Thymus (tissue), 11 donors: ENCODE data around the gene AMH. TPM values are rescaled to one million over a fixed set of nuclear protein-coding genes. Genes with fewer than 3 reads are reported as not detected.

ENCODE experiments used
- DNase-seq, 9 donors: peaks; one replicate each; pipeline ENCODE4 v3.0.0-alpha.2; 2013; ENCODE audit warnings: low spot score in 9 of 9, low read depth in 6 of 9, missing footprints in 1 of 9
- H3K27ac ChIP-seq, 2 donors: one replicate each; pipeline ENCODE4 v1.5.1; 2013; ENCODE audit warnings: control low read depth in 1 of 2, low read depth in 1 of 2, low read length in 1 of 2, mild to moderate bottlenecking in 1 of 2, moderate library complexity in 1 of 2
- H3K27me3 ChIP-seq, 2 donors: one replicate each; pipeline ENCODE4 v1.5.1; 2013; ENCODE audit warnings: low read length in 1 of 2; ENCODE audit not compliant: control insufficient read depth in 2 of 2, insufficient read depth in 1 of 2
- H3K36me3 ChIP-seq, 2 donors: one replicate each; pipeline ENCODE4 v1.5.1; 2013; ENCODE audit warnings: low read length in 1 of 2, mild to moderate bottlenecking in 1 of 2, moderate library complexity in 1 of 2; ENCODE audit not compliant: control insufficient read depth in 2 of 2, insufficient read depth in 2 of 2
- H3K4me1 ChIP-seq, 2 donors: one replicate each; pipeline ENCODE4 v1.5.1; 2013; ENCODE audit warnings: low read length in 2 of 2; ENCODE audit not compliant: control insufficient read depth in 2 of 2, insufficient read depth in 2 of 2
- H3K4me3 ChIP-seq, 2 donors: one replicate each; pipeline ENCODE4 v1.5.1; 2013; ENCODE audit warnings: low read length in 2 of 2, control low read depth in 1 of 2, mild to moderate bottlenecking in 1 of 2
- H3K9me3 ChIP-seq, 2 donors: one replicate each; pipeline ENCODE4 v1.5.1; 2013; ENCODE audit warnings: low read length in 1 of 2, mild to moderate bottlenecking in 1 of 2; ENCODE audit not compliant: control insufficient read depth in 2 of 2, insufficient read depth in 1 of 2
- WGBS: extraction: QIAGEN DNeasy Blood & Tissue Kit; methylation state at CpG from one replicate; pipeline ENCODE4 v1.1.7; 2013; 5-methylcytosine and 5-hydroxymethylcytosine counted together
- polyA plus RNA-seq: library from polyadenylated mRNA; stranded (reverse); fragments of 200-250 nt; gene quantifications from one replicate; pipeline ENCODE4 v1.2.3, GENCODE V29; 2013
- total RNA-seq: library from RNA; stranded (reverse); fragments of 120-200 nt; gene quantifications from one replicate; pipeline ENCODE4 v1.2.4, GENCODE V29; 2013
- donor health status: healthy.

AMH gene
- total and polyA plus RNA-seq, 2 donors = 0.61 to 2.2 TPM

DNA sequence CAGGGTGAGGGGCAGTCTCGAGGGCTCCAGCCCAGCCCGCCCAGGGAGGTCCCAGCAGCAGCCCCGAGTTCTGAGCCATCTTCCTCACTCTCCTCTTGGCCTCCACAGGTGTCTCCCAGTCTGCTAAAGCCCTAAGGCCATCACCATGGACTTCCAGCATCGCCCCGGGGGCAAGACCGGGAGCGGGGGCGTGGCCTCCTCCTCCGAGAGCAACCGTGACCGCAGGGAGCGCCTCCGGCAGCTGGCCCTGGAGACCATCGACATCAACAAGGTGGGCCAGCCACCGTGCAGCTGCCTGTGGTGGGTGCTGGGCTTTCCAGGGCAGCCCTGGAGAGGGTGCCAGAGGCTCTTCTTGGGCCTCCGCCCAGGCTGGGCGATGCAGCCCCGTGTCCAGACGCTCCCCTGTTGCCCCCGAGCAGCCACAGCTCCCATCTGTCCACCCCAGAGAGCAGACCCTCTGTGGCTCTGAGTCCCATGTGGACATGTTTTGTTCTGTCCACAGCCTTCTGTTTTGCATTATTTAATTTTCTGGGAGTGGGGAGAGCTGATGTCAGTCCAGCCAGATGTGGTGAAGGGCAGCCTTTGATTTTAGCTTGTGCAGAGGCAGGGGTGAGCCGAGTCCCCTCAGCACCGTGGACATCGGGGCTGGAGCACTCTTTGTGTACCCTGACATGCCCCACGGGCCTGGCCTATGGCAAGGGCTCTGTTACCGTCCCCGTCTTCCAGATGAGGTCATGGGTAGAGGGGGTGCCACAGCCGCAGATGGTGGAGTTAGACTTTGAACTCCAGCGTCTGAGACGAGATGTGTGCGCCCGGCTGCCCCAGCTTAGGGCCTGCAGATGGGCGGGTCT is 5.6 kb upstream of the AMH start:
- H3K4me3 ChIP-seq = no peak overlapping the region
- H3K36me3 ChIP-seq = peaks cover 66 to 77% of the 10 kb centered on the region in 2 donors
- peaks cover 24 to 33% of the 10 kb centered on the region in 2 donors for H3K4me1 ChIP-seq
- WGBS = 95% methylated on average over 32 of the region's 32 CpGs
- peaks cover 0 to under 1% of the 10 kb centered on the region in 2 donors for H3K27me3 ChIP-seq
- no peak for DNase-seq
- peaks cover 0 to 3% of the 10 kb centered on the region in 2 donors for H3K9me3 ChIP-seq
- no peak overlapping the region for H3K27ac ChIP-seq

DNA sequence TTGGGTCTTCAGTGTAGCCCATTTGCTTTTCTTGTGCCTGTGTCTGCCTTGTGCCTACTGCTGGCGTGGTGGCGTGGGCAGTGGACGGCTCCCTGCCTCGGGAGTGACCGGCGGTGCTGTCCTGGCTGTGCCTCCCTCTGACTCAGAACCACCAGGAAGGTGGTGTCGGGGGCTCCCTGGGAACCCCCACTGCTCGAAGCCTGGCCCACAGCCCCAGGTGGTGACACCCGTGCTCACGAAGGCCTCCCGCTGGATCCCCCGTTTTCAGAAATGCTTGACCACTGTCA is 5.1 kb upstream of the AMH start:
- 99% methylated on average over 12 of the region's 12 CpGs for WGBS
- Histone ChIP-seq H3K4me3 (no peak overlapping the region), H3K36me3 (peaks cover 72 to 83% of the 10 kb centered on the region in 2 donors), H3K27me3 (peaks cover 0 to 6% of the 10 kb centered on the region in 2 donors), H3K9me3 (peaks cover 0 to 3% of the 10 kb centered on the region in 2 donors), H3K27ac (no peak overlapping the region), H3K4me1 (peaks cover 18 to 27% of the 10 kb centered on the region in 2 donors)
- no peak for DNase-seq

DNA sequence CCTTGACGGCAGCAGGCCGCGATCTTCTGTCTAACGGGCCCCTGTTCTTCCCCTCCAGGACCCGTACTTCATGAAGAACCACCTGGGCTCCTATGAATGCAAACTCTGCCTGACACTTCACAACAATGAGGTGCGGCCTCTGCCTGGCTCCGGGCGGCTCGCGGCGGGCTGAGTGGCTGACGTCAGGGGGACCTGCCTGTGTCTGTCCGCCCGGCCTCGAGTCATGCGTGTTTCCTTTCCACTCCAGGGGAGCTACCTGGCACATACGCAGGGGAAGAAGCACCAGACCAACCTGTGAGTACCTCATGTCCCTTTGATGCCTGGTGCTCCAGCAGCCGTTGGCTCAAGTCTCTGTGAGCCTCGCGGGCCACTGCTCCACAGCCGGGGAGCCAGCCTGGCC is 4.6 kb upstream of the AMH start:
- Histone ChIP-seq H3K4me1 (peaks cover 17 to 25% of the 10 kb centered on the region in 2 donors), H3K27me3 (peaks cover 4 to 11% of the 10 kb centered on the region in 2 donors), H3K9me3 (peaks cover 0 to 3% of the 10 kb centered on the region in 2 donors), H3K36me3 (peaks cover 76 to 83% of the 10 kb centered on the region in 2 donors), H3K27ac (no peak overlapping the region), H3K4me3 (no peak overlapping the region)
- no peak for DNase-seq
- 98% methylated on average over 21 of the region's 21 CpGs for WGBS

DNA sequence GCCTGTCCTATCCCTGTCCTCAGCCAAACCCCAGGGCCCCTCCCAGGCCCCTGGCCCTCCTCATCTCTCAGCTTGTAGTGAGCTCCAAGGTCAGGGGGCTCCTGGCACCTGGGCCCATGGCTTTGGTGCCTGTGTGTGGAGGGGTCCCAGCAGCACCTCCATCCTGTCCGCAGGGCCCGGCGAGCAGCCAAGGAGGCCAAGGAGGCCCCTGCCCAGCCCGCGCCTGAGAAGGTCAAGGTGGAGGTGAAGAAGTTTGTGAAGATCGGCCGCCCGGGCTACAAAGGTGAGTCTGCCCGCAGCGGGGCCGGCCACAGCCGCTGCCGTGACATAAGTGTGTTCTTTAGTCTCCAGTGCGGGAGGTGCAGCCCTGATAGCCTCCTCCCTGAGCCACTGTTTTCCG is 3.9 kb upstream of the AMH start:
- WGBS = 97% methylated on average over 15 of the region's 15 CpGs
- Histone ChIP-seq H3K4me3 (no peak overlapping the region), H3K4me1 (peaks cover 13 to 20% of the 10 kb centered on the region in 2 donors), H3K27me3 (peaks cover 12 to 18% of the 10 kb centered on the region in 2 donors), H3K27ac (no peak overlapping the region), H3K36me3 (peaks cover 77 to 79% of the 10 kb centered on the region in 2 donors), H3K9me3 (peaks cover 0 to 3% of the 10 kb centered on the region in 2 donors)
- DNase-seq = no peak

DNA sequence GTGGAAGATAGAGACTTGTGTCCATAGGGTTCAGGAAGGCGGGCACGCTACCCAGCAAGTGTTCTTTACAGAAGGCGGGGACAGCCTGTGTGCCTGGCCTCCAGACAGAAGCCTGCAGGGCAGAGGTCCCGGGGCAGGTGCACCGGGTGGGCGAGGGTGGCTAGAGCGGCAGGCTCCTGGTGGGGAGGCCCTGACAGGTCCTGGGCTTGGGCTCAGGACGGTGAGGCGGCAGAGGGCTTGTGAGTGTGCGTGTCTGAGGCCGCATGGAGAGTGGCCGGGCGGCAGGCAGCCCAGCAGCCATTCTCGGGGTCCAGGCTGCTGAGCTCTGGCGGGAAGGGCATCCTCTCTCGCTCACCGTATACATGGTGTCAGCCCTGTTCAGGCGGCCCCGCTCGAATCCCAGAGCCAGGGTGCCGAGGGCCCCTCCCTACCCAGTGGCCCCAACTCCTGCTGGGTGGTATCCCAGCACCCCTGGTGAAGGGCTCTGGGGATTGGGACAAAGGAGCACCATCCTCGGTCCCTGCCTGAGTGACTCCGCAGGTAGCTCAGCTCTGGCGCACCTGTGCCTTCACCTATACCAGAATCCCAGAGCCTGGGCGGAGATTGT is 3.0 kb upstream of the AMH start:
- no peak overlapping the region for H3K4me3 ChIP-seq
- peaks cover 8 to 12% of the 10 kb centered on the region in 2 donors for H3K4me1 ChIP-seq
- H3K27me3 ChIP-seq = peaks cover 20 to 27% of the 10 kb centered on the region in 2 donors
- H3K27ac ChIP-seq = no peak overlapping the region
- DNase-seq = no peak
- H3K36me3 ChIP-seq = peaks cover 72 to 75% of the 10 kb centered on the region in 2 donors
- H3K9me3 ChIP-seq = peaks cover 0 to 2% of the 10 kb centered on the region in 2 donors
- WGBS = 94% methylated on average over 25 of the region's 25 CpGs

DNA sequence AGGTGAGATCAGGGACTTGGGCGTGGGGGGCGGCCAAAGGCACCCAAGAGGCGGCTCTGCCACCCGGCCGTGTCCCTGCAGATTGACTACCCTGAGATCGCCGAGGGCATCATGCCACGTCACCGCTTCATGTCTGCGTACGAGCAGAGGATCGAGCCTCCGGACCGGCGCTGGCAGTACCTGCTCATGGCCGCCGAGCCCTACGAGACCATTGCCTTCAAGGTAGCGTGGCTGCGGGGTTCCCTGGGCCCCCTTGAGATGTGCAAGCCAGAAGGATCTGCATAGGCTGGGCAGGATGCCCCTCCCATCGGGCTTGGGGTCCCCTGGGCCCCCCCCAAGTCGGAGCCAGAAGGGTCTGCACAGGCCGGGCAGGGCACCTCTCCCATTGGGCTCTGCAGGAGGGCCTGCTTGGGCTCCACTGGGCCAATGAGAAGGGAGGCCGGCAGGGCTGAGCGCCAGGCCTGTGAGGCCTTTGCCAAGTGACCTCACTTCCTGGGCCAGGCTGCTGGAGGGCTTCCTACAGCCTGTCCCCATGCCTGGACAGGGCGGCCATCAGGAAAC is 2.2 kb upstream of the AMH start:
- H3K4me3 ChIP-seq = no peak overlapping the region
- H3K27me3 ChIP-seq = peaks cover 28 to 34% of the 10 kb centered on the region in 2 donors
- WGBS = 96% methylated on average over 26 of the region's 26 CpGs
- no peak for DNase-seq
- H3K9me3 ChIP-seq = no peaks in the 10 kb centered on the region
- no peak overlapping the region for H3K27ac ChIP-seq
- peaks cover 67 to 68% of the 10 kb centered on the region in 2 donors for H3K36me3 ChIP-seq
- H3K4me1 ChIP-seq = peaks cover 8 to 10% of the 10 kb centered on the region in 2 donors

DNA sequence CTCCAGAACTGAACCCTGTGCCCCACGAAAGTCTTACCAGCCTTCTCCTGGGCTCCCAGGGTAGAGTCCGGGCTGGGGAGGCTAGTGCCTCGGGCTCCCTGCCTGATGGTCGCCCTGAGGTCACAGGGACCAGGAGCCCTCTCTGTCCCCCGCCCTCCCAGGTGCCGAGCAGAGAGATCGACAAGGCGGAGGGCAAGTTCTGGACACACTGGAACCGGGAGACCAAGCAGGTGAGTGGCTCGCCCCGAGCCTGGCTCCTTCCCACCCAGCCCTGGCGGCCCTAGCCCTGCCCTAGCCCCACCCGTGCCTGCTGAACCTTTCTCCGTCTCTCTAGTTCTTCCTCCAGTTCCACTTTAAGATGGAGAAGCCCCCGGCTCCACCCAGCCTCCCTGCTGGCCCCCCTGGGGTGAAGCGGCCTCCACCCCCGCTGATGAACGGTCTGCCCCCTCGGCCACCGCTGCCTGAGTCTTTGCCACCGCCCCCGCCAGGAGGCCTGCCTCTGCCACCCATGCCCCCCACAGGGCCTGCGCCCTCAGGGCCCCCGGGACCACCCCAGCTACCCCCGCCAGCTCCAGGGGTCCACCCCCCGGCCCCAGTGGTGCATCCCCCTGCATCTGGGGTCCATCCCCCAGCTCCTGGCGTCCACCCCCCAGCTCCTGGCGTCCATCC is 1.6 kb upstream of the AMH start:
- Histone ChIP-seq H3K4me3 (no peak overlapping the region), H3K9me3 (peaks cover 0 to 2% of the 10 kb centered on the region in 2 donors), H3K4me1 (peaks cover 11 to 12% of the 10 kb centered on the region in 2 donors), H3K27me3 (peaks cover 34 to 41% of the 10 kb centered on the region in 2 donors), H3K36me3 (peaks cover 60 to 65% of the 10 kb centered on the region in 2 donors), H3K27ac (no peak overlapping the region)
- DNase-seq = no peak
- 98% methylated on average over 28 of the region's 28 CpGs for WGBS

DNA sequence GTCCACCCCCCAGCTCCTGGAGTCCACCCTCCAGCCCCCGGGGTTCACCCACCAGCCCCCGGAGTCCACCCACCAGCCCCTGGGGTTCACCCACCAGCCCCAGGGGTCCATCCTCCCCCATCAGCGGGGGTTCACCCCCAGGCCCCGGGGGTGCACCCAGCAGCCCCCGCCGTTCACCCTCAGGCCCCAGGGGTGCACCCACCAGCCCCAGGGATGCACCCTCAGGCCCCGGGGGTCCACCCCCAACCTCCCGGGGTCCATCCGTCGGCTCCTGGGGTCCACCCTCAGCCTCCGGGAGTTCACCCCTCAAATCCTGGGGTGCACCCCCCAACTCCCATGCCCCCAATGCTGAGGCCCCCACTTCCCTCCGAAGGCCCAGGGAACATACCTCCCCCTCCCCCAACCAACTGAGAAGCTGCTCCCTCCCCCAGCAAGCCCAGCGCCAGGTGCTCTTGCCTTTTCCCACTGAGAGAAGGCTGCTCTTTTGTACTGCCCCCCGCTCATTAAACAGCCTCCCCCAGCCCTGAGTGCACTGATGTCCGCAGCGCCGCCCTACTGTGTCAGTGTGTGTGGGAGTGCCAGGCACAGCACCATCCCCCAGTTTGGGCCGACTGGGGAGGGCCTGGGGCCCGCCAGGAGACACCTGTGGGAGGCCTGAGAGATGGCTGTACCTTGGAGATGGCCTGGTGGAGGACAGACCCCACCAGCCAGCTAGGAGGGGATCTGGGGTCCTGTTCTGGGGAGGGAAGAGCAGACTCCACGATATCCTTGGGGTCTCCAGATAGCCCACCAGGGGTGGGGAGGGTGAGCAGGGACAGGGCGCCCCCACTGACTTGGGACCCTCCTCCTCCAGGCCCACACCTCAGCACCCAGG is 750 bp upstream of the AMH start:
- H3K9me3 ChIP-seq = peaks cover 0 to 6% of the 10 kb centered on the region in 2 donors
- peaks cover 12 to 19% of the 10 kb centered on the region in 2 donors for H3K4me1 ChIP-seq
- peaks cover 43 to 49% of the 10 kb centered on the region in 2 donors for H3K27me3 ChIP-seq
- no peak overlapping the region for H3K27ac ChIP-seq
- no peak overlapping the region for H3K4me3 ChIP-seq
- WGBS = 90% methylated on average over 21 of the region's 21 CpGs
- no peak for DNase-seq
- H3K36me3 ChIP-seq = peaks cover 52 to 61% of the 10 kb centered on the region in 2 donors
